CD1c-positive myeloid dendritic cell (primary cell): ENCODE data around the gene ARHGEF16.
A peak's percentile ranks its signal among the peaks of the same experiment; 100 is the strongest.

Experiments
- DNase-seq: peaks from one replicate; pipeline ENCODE4 v3.0.0-alpha.2; 2016; ENCODE audit errors: extremely low spot score

Gene ARHGEF16

GRCh38 chr1:3502641-3503524 is 48.4 kb downstream of the ARHGEF16 start:
- no peak for DNase-seq

- no peak for DNase-seq
Measured at GRCh38 chr1:3503525-3503886, 49.0 kb downstream of the ARHGEF16 start.

DNA sequence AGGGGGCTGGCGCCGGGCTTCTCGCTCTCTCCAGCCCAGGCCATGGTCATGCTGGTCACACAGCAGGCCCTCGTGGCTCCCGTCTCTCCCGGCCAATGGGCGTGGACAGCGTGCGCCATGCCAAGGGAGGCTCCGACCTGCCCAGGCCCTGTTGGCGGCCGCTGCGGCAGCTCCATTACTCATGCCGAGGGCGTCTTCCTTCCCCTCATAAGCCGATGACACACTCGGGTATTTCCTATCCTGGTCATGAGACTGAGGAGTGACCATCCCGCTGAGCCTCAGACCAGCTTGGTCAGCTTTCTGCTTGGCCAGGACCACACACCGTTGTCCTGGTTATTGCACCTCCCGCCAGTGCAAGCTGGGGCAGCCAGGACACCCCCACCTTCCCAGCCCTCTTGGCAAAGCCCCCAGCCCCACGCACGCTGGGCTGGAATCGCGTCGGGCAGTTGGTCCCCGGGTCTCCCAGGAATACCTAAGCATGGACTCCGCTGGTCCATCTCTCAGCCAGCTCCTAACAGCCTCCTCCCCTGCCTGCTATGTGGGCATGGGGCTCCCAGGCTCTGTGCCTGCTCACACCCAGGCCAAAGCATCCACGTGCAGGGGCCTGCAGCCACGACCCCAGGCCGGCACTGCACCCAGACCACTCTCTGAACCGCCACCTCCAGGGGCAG is 49.8 kb downstream of the ARHGEF16 start:
- DNase-seq = peak; percentile 18

DNA sequence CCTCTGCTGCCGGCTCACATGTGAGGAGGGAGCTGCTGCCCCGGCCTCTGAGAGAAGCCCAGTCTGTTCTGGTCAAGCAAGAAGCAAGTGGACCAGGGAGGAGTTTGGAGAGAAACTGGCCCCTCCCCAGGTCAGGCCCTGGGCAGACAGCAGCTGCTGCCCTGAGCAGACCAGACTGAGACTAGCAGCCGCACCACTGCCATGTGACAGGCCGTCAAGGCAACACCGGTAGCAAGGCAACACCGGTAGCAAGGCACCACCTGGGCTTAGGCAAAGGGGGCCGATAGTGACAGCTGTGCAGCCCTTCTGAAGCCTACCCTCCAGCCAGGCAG is 50.3 kb downstream of the ARHGEF16 start:
- no peak for DNase-seq

- DNase-seq = no peak
Measured at GRCh38 chr1:3505161-3505560, 50.7 kb downstream of the ARHGEF16 start.

GRCh38 chr1:3506041-3506440 is 51.6 kb downstream of the ARHGEF16 start:
- no peak for DNase-seq

GRCh38 chr1:3506943-3507342 is 52.5 kb downstream of the ARHGEF16 start:
- DNase-seq = no peak

- DNase-seq = no peak
Measured at GRCh38 chr1:3507636-3508275, 53.3 kb downstream of the ARHGEF16 start.

DNA sequence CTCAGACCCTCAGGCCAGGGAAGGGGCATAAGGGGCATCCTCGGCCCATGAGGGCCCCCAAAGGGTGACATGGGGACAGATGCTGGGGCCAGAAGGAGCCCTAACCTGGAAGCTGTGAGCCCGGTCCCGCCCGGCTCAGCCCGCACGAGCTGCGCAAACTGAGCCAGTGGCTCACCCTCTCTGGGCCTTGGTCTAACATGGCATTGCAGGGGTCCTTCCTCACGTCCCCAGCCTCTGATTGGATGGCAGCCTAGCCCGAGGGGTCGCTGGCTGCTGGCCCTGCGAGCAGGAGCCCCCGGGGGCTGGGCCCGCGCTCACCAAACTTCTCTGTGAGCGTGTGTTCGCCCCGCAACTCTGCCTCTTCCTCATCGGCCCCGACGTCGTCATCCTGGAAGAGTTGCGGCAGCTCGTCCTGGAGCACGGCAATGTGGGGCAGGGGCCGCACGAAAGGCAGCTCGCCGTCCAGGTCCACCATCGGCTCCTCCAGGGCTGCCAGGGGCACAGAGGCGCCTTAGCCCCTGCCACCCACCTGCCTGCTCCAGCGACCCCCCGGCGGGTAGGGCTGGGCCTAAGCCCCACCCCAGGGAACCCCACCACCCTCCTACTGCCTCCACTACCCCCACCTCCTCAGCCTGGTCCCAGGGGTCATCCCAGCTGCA is 54.4 kb downstream of the ARHGEF16 start:
- DNase-seq = no peak

DNA sequence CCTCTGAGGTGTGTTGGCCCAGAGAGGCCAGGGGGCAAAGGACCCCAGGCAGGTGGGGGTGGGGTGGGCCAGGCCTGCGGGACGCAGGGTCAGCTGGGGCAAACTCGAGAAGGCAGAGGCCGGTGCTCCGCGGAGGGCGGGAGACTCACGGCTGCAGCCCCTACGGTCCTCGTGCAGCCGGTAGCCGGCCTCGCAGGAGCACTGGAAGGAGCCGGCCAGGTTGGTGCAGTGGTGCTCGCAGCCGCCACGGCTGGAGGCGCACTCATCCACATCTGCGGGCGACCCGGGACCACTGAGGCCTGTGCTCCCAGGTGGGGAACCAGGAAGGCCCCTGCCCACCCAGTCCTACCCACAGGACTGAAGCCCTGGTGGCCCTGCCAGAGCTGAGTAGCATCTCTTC is 55.3 kb downstream of the ARHGEF16 start:
- no peak for DNase-seq

DNA sequence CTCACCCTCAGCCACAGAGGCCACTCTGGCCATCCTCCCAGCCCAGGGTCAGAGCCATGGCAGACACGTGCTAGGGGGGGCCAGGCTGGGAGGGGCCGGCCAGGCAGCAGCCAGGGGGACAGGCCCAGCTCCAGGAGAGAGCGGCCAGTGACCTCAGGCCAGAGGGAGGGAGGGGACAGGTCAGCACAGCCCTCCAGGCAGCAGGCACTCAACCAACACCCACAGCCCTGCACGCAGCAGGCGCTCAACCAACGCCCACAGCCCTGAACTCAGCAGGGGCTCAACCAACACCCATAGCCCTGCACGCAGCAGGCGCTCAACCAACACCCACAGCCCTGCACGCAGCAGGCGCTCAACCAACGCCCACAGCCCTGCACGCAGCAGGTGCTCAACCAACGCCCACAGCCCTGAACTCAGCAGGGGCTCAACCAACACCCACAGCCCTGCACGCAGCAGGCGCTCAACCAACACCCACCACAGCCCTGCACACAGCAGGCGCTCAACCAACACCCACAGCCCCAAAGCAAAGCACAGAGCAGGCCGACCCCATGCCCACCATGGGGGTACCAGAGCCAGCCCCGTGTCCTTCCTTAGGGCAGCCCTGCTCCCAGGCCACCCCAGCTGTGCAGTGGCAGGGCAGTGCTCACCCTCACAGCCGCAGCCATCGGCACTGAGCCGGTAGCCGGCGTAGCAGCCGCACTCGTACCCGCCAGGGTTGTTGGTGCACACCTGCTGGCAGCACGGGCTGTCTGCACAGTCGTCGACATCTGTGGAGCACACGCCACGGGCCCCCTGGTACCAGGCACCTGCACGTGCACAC is 55.9 kb downstream of the ARHGEF16 start:
- DNase-seq = no peak

- DNase-seq = no peak
Measured at GRCh38 chr1:3510956-3511250, 56.4 kb downstream of the ARHGEF16 start.

GRCh38 chr1:3511306-3511705 is 56.8 kb downstream of the ARHGEF16 start:
- DNase-seq = no peak

DNA sequence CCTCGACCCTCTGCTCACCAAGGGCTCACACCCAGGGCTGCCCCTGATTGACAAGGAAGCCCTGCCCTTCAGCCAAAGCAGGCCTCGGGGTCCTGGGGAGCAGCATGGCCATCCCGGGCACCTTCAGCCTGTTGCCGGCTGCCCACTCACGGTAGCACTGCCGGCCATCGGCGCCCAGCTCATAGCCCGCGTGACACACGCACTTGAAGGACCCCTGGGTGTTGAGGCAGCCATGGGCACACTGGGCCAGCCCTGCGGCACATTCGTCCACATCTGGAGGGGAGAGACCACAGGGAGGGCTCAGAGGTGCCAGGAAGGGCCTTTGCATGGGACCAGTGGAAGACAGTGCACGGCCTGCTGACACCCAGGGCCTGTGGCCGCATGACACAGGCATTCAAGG is 57.4 kb downstream of the ARHGEF16 start:
- DNase-seq = no peak

GRCh38 chr1:3514404-3514803 is 59.9 kb downstream of the ARHGEF16 start:
- no peak for DNase-seq

DNA sequence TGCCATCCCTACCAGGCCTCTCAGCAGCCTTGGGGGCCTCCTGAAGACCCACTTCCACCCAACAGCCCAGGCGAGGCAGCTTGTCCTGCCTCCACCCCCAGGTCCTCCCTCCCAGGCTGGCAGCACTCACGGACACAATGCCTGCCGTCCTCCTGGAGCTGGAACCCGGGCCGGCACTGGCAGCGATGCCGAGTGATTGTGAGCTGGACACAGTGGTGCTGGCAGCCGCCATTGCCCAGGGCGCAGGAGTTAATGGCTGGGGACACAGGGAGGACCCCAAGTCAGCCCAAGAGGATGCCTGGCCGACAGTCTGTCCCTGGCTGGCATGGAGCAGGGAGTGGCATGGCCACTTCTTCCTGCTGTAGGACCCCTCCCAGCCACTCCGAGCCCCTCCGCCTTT is 60.8 kb downstream of the ARHGEF16 start:
- no peak for DNase-seq

GRCh38 chr1:3515774-3516480 is 61.5 kb downstream of the ARHGEF16 start:
- DNase-seq = no peak

- no peak for DNase-seq
Measured at GRCh38 chr1:3516481-3516869, 62.0 kb downstream of the ARHGEF16 start.

DNA sequence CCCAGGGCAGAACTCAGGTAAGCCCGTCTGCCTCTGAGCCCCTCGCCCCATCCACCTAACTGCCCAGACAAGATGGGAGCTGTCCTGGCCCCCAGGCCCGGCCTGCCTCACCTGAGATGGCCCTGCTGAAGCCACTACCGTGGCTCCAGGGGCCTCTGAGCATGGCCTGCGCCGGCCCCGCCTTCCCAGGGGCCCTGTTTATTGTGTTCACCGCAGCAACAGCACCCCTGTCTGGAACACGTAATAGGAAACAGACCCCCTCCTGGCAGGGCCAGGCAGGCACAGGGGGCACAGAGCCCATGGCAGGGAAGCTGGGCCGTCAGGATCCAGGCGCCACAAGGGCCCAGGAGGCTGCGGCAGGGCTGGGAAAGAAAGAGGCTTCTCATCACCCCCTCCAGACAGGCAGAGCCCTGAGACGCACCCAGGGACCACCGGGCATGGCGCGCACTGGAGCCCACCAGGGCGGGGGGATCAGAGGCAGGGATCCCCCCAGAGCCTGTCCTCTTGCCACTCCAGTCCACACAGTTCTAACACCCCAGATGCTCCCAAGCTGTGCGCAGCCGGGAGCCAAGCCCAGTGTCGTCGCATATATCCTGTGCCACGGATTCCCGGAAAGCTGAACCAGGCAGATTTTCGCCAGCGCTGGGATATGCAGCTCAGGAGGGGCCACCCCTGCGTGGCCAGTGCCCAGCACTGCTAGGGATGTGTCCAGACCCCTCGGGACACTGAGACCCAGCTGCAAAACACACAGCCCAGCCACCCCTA is 62.6 kb downstream of the ARHGEF16 start:
- no peak for DNase-seq

DNA sequence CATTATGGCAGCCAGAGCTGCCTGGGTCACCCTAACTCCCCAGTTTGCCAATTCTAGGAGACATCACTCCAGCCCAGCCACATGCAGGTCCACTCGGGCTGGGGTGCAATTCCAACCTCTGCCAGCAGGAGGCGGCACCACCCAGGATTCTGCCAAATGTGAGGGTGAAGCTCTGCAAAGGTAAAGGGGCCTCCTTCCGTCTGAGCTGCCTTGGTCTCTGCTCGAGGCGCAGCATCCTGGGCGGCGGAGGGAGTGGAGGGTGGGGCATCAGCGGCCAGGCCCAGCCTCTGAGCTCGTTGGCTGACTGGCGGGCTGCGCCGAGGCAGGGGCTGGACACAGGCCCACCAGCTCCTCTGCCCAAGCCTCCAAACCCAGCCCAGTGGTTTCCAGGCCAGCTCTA is 63.8 kb downstream of the ARHGEF16 start:
- no peak for DNase-seq
